Adrenal gland (tissue), 5 donors: ENCODE results near the gene HES7.

Experiments
- CTCF ChIP-seq, 6 experiments: fragments of 450-650 bp in 4 of 6; fragments of 200-600 bp in 2 of 6; sonication (generic) in 1 of 6; IDR thresholded peaks; 1 replicate in 5 of 6; 2 replicates in 1 of 6; pipeline versions ENCODE4 v1.5.1 to v1.8.0; 2016 to 2021; ENCODE audit warnings: antibody characterized with exemption in 6 of 6, mild to moderate bottlenecking in 2 of 6, moderate library complexity in 1 of 6
- POLR2A ChIP-seq, 2 donors: fragments of 450-650 bp; IDR thresholded peaks; one replicate each; pipeline ENCODE4 v1.6.1; 2017; ENCODE audit warnings: antibody characterized with exemption in 2 of 2, mild to moderate bottlenecking in 2 of 2, moderate library complexity in 1 of 2
- donor health status: DM: no; HTN: no; CAD: no.

DNA sequence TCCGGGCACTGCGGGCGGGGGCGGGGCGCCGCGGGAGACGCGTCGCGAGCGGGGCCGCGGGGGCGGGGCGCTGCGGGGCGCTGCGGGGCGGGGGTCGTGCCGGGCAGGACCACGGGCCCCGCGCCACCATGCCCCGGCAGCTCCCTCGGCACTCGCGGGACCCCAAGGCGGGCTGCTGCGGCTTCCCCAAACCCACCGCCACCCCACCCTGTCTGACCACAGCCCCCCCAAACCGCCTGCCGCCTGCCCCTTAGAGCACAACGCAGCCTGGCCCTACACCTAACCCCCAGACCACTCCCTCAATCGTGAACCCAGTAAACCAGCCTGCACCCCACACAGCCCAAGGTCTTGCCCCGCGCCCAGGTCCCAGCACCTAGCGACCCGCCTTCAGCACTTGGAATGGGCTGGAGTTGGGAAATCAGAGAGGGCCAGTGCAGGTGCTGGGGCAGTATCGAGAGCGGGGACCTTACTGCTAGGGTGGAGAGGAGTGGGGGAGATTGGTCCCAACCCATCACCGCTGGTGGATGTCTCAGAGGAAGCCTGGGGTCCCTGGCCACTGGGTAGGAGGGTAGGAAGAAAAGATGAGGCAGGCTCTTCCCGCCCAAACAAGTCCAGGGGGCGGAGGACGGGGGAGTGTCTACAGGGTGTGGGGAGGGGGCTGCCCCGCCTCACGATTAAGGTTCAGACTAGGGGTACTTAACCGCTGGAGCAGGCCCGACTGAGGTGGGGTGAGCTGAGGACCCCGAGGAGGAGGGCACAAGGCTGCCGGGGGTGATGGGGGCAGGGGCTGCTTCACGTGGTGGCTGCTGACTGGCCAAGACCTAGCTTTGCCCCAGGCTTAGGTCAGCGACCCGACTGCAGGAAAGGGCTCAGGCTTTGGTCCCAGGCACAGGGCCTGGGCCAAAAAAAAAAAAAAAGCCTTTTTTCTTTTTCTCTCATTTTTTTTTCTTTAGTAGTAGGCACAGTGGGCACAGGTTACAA lies 39.4 kb upstream of the HES7 start:
- TF ChIP-seq POLR2A (IDR thresholded peaks at IDR 0.05): no peak
- no peak for TF ChIP-seq CTCF (IDR thresholded peaks at IDR 0.05)
